Heart left ventricle (tissue), 16 donors: ENCODE data around the gene TMEM52. TPM values are rescaled to one million over a fixed set of nuclear protein-coding genes. Genes with fewer than 3 reads are reported as not detected.
A peak's percentile ranks its signal among the peaks of the same experiment; 100 is the strongest.

Experiments
- ATAC-seq, 4 donors: fragments of 200-7000 bp; cut with Tn5 transposase; one replicate each; pipeline ENCODE4 v1.9.1; 2020 to 2022; ENCODE audit warnings: moderate library complexity in 4 of 4, mild to moderate bottlenecking in 3 of 4, moderate number of reproducible peaks in 1 of 4
- DNase-seq, 5 donors: peaks; one replicate each; pipeline ENCODE4 v3.0.0-alpha.2; 2020
- H3K27ac ChIP-seq, 12 donors: fragments of 200-600 bp; sonication (generic) in 4 of 12; one replicate each; pipeline versions ENCODE4 v1.5.0 to v1.8.0; 2016 to 2022; ENCODE audit warnings: mild to moderate bottlenecking in 2 of 12
- H3K27me3 ChIP-seq, 9 donors: fragments of 200-600 bp; sonication (generic) in 2 of 9; one replicate each; pipeline versions ENCODE4 v1.5.1 to v1.8.0; 2016 to 2022; ENCODE audit warnings: mild to moderate bottlenecking in 3 of 9
- H3K36me3 ChIP-seq, 9 donors: fragments of 200-600 bp; sonication (generic) in 2 of 9; one replicate each; pipeline versions ENCODE4 v1.5.0 to v1.8.0; 2018 to 2022; ENCODE audit warnings: mild to moderate bottlenecking in 2 of 9
- H3K4me1 ChIP-seq, 12 donors: fragments of 200-600 bp; sonication (generic) in 4 of 12; one replicate each; pipeline versions ENCODE4 v1.5.0 to v1.8.0; 2016 to 2022; ENCODE audit warnings: mild to moderate bottlenecking in 3 of 12
- H3K4me3 ChIP-seq, 12 donors: fragments of 200-600 bp; sonication (generic) in 4 of 12; one replicate each; pipeline versions ENCODE4 v1.5.0 to v1.8.0; 2017 to 2022; ENCODE audit warnings: mild to moderate bottlenecking in 9 of 12, moderate library complexity in 4 of 12
- H3K9me3 ChIP-seq, 12 donors: fragments of 200-600 bp; sonication (generic) in 4 of 12; one replicate each; pipeline versions ENCODE4 v1.5.0 to v1.8.0; 2016 to 2022; ENCODE audit warnings: mild to moderate bottlenecking in 1 of 12
- CTCF ChIP-seq, 12 donors: fragments of 200-600 bp; sonication (generic) in 4 of 12; IDR thresholded peaks; one replicate each; pipeline versions ENCODE4 v1.5.0 to v1.8.0; 2018 to 2022; ENCODE audit warnings: antibody characterized with exemption in 12 of 12, mild to moderate bottlenecking in 5 of 12
- POLR2A ChIP-seq, 2 donors: fragments of 450-650 bp; IDR thresholded peaks; one replicate each; pipeline ENCODE4 v1.6.1; 2017; ENCODE audit warnings: antibody characterized with exemption in 2 of 2, mild to moderate bottlenecking in 2 of 2, moderate library complexity in 2 of 2
- WGBS, 4 donors: extraction: QIAGEN DNeasy Blood & Tissue Kit in 2 of 4; methylation state at CpG; one replicate each; pipeline versions ENCODE4 v1.1.5 to v1.1.7; 2013 to 2018; 5-methylcytosine and 5-hydroxymethylcytosine counted together
- intact Hi-C, 10 donors: fragments of 100-400 bp; cut with DNase I; formaldehyde crosslinking; loops; one replicate each; pipeline versions ENCODE4 v1.11.1 to v1.14.2; 2022
- polyA plus RNA-seq, 2 donors: library from polyadenylated mRNA; stranded (reverse); fragments of 200-250 nt; gene quantifications; one replicate each; pipeline ENCODE4 v1.2.3, GENCODE V29; 2013
- total RNA-seq, 9 donors: library from RNA; depleted of rRNA in 2 of 9; stranded (reverse); fragments of >200 nt in 2 of 9; fragmentation: NEBNext Ultra II Directional in 3 of 9; extraction: Animal tissue kit (Norgen Biotek cat#: 25700) in 3 of 9; gene quantifications; one replicate each; pipeline versions ENCODE4 v1.1.0 to v1.2.4, GENCODE V29; 2016 to 2023
- donor health status: ischemic (EF 13 %, LVEDD 7.1; RV severe dilation, severe dysfunction).
- donor health status: healthy with polysubstance abuse.
- donor health status: DM: no; HTN: yes; CAD: no.
- donor health status: DM: no; HTN: no; CAD: no.
- donor health status: ischemic (EF 25% LVEDD 6.9; RV normal size, moderate dysfunction).
- donor health status: ischemic (EF 25% LVEDD 5.7; RV mildly dilated, moderate dysfunction).
- donor health status: healthy.
- donor health status: DM: yes; HTN: yes; CAD: no.
- donor health status: ischemic (EF 35%, LVEDD 5.7; RV mildly dilated, moderate dysfunction).
- donor health status: nonischemic (EF 11% LVEDD 7.7; RV severe dilation, severe dysfunction).
- donor health status: DM: yes; HTN: yes; CAD: no.
- donor health status: PGD.
- donor health status: ischemic (EF 29% LVEDD 5.4; RV normal size, mild dysfunction).
- donor health status: nonischemic (EF 23%, LVEDD 6.1; RV moderate dilation, normal function).

Gene TMEM52
- total and polyA plus RNA-seq, 11 donors: 0.35 to 7.9 (median 1.1) TPM

DNA sequence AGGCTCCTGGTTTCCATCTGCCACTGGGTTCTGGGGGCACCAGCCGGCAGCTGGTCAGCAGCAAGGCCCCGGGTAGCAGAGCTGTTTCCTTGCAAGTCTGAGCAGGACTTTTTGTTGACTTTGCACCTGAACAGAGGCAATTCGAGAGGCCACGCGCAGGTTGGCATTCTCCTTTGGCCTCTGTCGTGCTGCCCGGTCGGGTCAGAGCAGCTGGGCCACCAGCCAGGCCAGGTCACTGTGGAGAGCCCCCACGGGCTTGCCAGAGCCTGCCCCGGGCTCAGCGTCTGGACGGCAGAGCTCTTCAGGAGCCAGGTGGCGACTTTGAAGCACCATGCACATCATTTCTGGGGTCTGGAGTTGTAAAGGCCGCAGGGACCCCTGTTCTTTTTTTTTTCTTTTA is 28.4 kb upstream of the TMEM52 start:
- Histone ChIP-seq H3K36me3 (no peaks in the 10 kb centered on the region), H3K27ac (no peak overlapping the region), H3K4me3 (no peak overlapping the region), H3K4me1 (peaks cover 0 to 17% (median 5%) of the 10 kb centered on the region in 12 donors), H3K27me3 (peaks cover 0 to 6% (median 0%) of the 10 kb centered on the region in 9 donors), H3K9me3 (no peaks in the 10 kb centered on the region)
- TF ChIP-seq POLR2A (IDR thresholded peaks at IDR 0.05): no peak
- no peak for TF ChIP-seq CTCF (IDR thresholded peaks at IDR 0.05)
- DNase-seq (peak in 1 of 5 donors; percentile 31), ATAC-seq (no peak)
- WGBS, 4 donors: 80 to 87% (median 82%) methylated on average over 12 to 14 of the region's 14 CpGs
- intact Hi-C loops: loop anchor here in 2 of 10 donors (10.0 kb wide), 1 partner anchor 227 kb away; no protein-coding TSS in a partner anchor

DNA sequence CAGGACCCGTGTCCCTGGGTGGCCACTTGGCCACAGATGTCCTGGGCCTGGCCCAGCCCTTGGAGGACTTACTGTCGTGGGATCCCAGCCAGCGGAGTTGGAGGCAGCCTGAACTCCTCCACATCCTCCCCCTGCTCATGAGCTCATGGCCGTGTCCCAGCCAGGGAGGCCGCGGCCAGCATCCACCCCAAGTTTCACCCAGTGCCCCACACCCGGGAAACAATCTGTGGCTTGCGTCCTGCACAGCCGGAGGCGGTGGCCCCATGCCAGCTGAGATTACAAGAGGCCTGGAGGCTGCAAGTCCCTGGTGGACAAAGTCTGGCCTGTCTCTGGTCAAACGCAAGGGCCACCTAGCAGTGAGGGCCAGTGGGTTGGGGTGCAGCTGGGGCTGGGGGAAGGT is 27.5 kb upstream of the TMEM52 start:
- Histone ChIP-seq H3K9me3 (no peaks in the 10 kb centered on the region), H3K4me1 (peaks cover 0 to 17% (median 5%) of the 10 kb centered on the region in 12 donors), H3K27me3 (peaks cover 0 to 8% (median 0%) of the 10 kb centered on the region in 9 donors), H3K36me3 (no peaks in the 10 kb centered on the region), H3K4me3 (no peak overlapping the region), H3K27ac (no peak overlapping the region)
- TF ChIP-seq POLR2A (IDR thresholded peaks at IDR 0.05) (no peak), CTCF (IDR thresholded peaks at IDR 0.05) (no peak)
- WGBS, 4 donors: 8 to 21% (median 12%) methylated on average over 7 to 11 of the region's 11 CpGs
- intact Hi-C loops: loop anchor here in 2 of 10 donors (10.0 kb wide), 1 partner anchor 228 kb away; no protein-coding TSS in a partner anchor
- DNase-seq (peak in 3 of 5 donors; percentile 59 to 70 (median 66)), ATAC-seq (peak in 3 of 4 donors; percentile 37 to 57 (median 44))

- DNase-seq (peak in 1 of 5 donors; percentile 41), ATAC-seq (no peak)
- Histone ChIP-seq H3K27ac (no peak overlapping the region), H3K4me1 (peaks cover 0 to 17% (median 5%) of the 10 kb centered on the region in 12 donors), H3K9me3 (no peaks in the 10 kb centered on the region), H3K27me3 (peaks cover 0 to 8% (median 0%) of the 10 kb centered on the region in 9 donors), H3K36me3 (no peaks in the 10 kb centered on the region), H3K4me3 (no peak overlapping the region)
- no peak for TF ChIP-seq CTCF (IDR thresholded peaks at IDR 0.05)
- no peak for TF ChIP-seq POLR2A (IDR thresholded peaks at IDR 0.05)
- intact Hi-C loops: loop anchor here in 2 of 10 donors (10.0 kb wide), 1 partner anchor 229 kb away; no protein-coding TSS in a partner anchor
- WGBS, 4 donors: 87 to 92% (median 89%) methylated on average over 21 to 29 of the region's 29 CpGs
These were observed 26.8 kb upstream of the TMEM52 start for GRCh38 chr1:1945782-1946393.

DNA sequence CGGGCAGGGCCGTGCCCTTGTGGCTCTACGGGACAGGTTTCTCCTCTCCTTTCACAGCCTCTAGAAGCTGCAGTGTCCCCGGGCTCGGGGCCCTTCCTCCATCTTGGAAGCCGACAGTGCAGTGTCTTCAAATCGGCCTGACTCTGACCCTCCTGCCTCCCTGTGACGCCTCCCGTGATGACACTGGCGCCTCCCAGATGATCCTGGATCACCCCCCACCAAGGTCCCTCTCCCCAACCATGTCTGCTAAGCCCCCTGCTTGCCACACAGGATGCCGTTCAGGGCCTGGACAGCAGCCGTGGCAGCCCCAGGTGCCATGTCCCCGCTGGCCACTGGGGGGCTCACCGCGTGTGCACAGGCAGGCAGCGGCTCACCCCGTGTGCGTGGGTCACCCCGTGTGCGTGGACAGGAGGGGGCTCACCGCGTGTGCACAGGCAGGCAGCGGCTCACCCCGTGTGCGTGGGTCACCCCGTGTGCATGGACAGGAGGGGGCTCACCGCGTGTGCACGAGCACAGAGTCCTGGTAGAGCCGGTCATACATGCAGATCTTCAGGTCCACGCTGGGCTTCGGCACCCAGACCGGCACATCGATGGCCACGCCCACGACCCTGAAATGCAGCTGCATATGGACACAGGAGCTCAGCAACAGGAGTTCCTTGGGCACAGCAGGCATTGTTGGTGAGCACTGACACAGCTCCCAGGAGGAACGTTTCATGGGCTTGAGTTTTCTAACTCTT is 24.9 kb upstream of the TMEM52 start:
- no peaks in the 10 kb centered on the region for H3K9me3 ChIP-seq
- intact Hi-C loops: loop anchor here (1.0 to 10.0 kb wide), 5 partner anchors 98 to 231 kb away; no protein-coding TSS in a partner anchor
- no peaks in the 10 kb centered on the region for H3K36me3 ChIP-seq
- DNase-seq (peak in 3 of 5 donors; percentile 45 to 78 (median 49)), ATAC-seq (peak; percentile 56 to 87 (median 79))
- TF ChIP-seq POLR2A (IDR thresholded peaks at IDR 0.05) (no peak), CTCF (IDR thresholded peaks at IDR 0.05) (peak; percentile 75 to 92 (median 84))
- peaks cover 0 to 17% (median 5%) of the 10 kb centered on the region in 12 donors for H3K4me1 ChIP-seq
- peaks cover 0 to 17% (median 0%) of the 10 kb centered on the region in 9 donors for H3K27me3 ChIP-seq
- peak overlapping the region in 1 of 12 donors; percentile 29 for H3K4me3 ChIP-seq
- H3K27ac ChIP-seq: no peak overlapping the region
- WGBS, 4 donors: 11 to 22% (median 18%) methylated on average over 15 to 37 of the region's 37 CpGs
